HG03108 (cell line): ENCODE data around the gene EVI5.
A peak's percentile ranks its signal among the peaks of the same experiment; 100 is the strongest.
"Not testable (repeated sequence)": the region's sequence is repeated elsewhere in the genome, so short reads cannot be mapped to it uniquely, and the experiment has no call there.

Source experiments
- ATAC-seq: cut with Tn5 transposase; IDR thresholded peaks from one replicate; pipeline ENCODE4 v1.9.1; 2021; ENCODE audit warnings: moderate library complexity; ENCODE audit not compliant: unreplicated experiment

Gene EVI5

GRCh38 chr1:92527670-92528069 is 257.2 kb downstream of the EVI5 start:
- ATAC-seq, result no peak

- ATAC-seq, result not testable (repeated sequence)
Observed at GRCh38 chr1:92524944-92525590, 259.8 kb downstream of the EVI5 start.

GRCh38 chr1:92519043-92519442 is 265.9 kb downstream of the EVI5 start:
- no peak for ATAC-seq

- ATAC-seq, result no peak
Observed at GRCh38 chr1:92516574-92516973, 268.3 kb downstream of the EVI5 start.

- ATAC-seq, result no peak
Observed at GRCh38 chr1:92515796-92516201, 269.1 kb downstream of the EVI5 start.

- ATAC-seq, result peak; percentile 80
Observed at GRCh38 chr1:92511541-92511940, 273.4 kb downstream of the EVI5 start.

- no peak for ATAC-seq
Observed at GRCh38 chr1:92509619-92510018, 275.3 kb downstream of the EVI5 start.

GRCh38 chr1:92505015-92505692 is 279.8 kb downstream of the EVI5 start:
- no peak for ATAC-seq

GRCh38 chr1:92504291-92505014 is 280.5 kb downstream of the EVI5 start:
- ATAC-seq, result no peak

GRCh38 chr1:92503926-92504285 is 281.0 kb downstream of the EVI5 start:
- ATAC-seq, result no peak

GRCh38 chr1:92503043-92503925 is 281.6 kb downstream of the EVI5 start:
- no peak for ATAC-seq

- peak; percentile 66 for ATAC-seq
Observed at GRCh38 chr1:92502247-92502646, 282.7 kb downstream of the EVI5 start.

- ATAC-seq, result no peak
Observed at GRCh38 chr1:92500552-92500951, 284.4 kb downstream of the EVI5 start.

GRCh38 chr1:92495392-92496063 is 289.4 kb downstream of the EVI5 start:
- ATAC-seq, result no peak

GRCh38 chr1:92494485-92495141 is 290.3 kb downstream of the EVI5 start:
- no peak for ATAC-seq

GRCh38 chr1:92493139-92493538 is 291.8 kb downstream of the EVI5 start:
- no peak for ATAC-seq

GRCh38 chr1:92488832-92489231 is 296.1 kb downstream of the EVI5 start:
- no peak for ATAC-seq

GRCh38 chr1:92488416-92488815 is 296.5 kb downstream of the EVI5 start:
- no peak for ATAC-seq

GRCh38 chr1:92487078-92487605 is 297.8 kb downstream of the EVI5 start:
- ATAC-seq, result no peak
